Endothelial cell of umbilical vein (primary cell): ENCODE data around the gene CLPX. TPM values are rescaled to one million over a fixed set of nuclear protein-coding genes. Genes with fewer than 3 reads are reported as not detected.

ENCODE experiments used
- BruUV-seq: library from RNA; stranded (reverse); fragments of 400-500 nt; replicated peaks from 2 replicates; lab custom pipeline; 2021; lab: Mats Ljungman, UMichigan
- CTCF ChIA-PET: fragments of 300-600, 350-600 bp; sonication (Branson Sonifier 250); formaldehyde crosslinking; loops from one replicate; lab custom pipeline; 2021; ENCODE audit warnings: antibody characterized with exemption, inconsistent platforms; lab: Charles Lee
- POLR2A ChIA-PET: fragments of 300-600, 350-600 bp; sonication (Branson Sonifier 250); formaldehyde crosslinking; loops from one replicate; lab custom pipeline; 2021; ENCODE audit warnings: antibody characterized with exemption, inconsistent platforms; lab: Charles Lee
- DNase-seq: peaks from one replicate; pipeline ENCODE4 v3.0.0-alpha.2; 2011; ENCODE audit warnings: low read depth, low spot score
- FAIRE-seq: peaks from 2 replicates; lab custom pipeline; 2011; peaks lifted over from hg19 to GRCh38; lab: Jason Lieb, UNC
- H2AFZ ChIP-seq: 2 replicates; pipeline ENCODE4 v1.6.0; 2012; ENCODE audit warnings: low read depth, low read length, control low read depth, inconsistent platforms
- H3K27ac ChIP-seq: 2 replicates; pipeline ENCODE4 v1.5.1; 2011; ENCODE audit warnings: low read depth, mild to moderate bottlenecking, control low read depth, low read length, moderate library complexity; ENCODE audit not compliant: insufficient read depth
- H3K27me3 ChIP-seq, 2 experiments: 2 replicates each; pipeline versions ENCODE4 v1.6.0 to v1.6.1; 2011; ENCODE audit warnings: low read length in 2 of 2, mixed read lengths in 1 of 2; ENCODE audit not compliant: control insufficient read depth in 2 of 2, insufficient read depth in 2 of 2
- H3K36me3 ChIP-seq, 2 experiments: 2 replicates in 1 of 2; 3 replicates in 1 of 2; pipeline ENCODE4 v1.5.1; 2011; ENCODE audit warnings: low read length in 2 of 2, mild to moderate bottlenecking in 1 of 2, moderate library complexity in 1 of 2; ENCODE audit not compliant: control insufficient read depth in 2 of 2, insufficient read depth in 2 of 2; ENCODE audit errors: extremely low read depth in 1 of 2
- H3K4me1 ChIP-seq: 3 replicates; pipeline ENCODE4 v1.5.1; 2011; ENCODE audit warnings: mild to moderate bottlenecking, low read length; ENCODE audit not compliant: control insufficient read depth, insufficient read depth; ENCODE audit errors: extremely low read depth
- H3K4me2 ChIP-seq: 2 replicates; pipeline ENCODE4 v1.6.1; 2011; ENCODE audit warnings: low read length, control low read depth, mixed read lengths; ENCODE audit not compliant: insufficient read depth
- H3K4me3 ChIP-seq, 3 experiments: fragments of 200-600 bp in 1 of 3; sonication (generic), shearing (Covaris generic) in 1 of 3; replicated peaks in 1 of 3; 2 replicates each; pipeline ENCODE4 v1.5.1; 2011 to 2016; ENCODE audit warnings: control low read depth in 3 of 3, low read length in 3 of 3, mild to moderate bottlenecking in 2 of 3, inconsistent platforms in 1 of 3, low read depth in 1 of 3, moderate library complexity in 1 of 3; ENCODE audit not compliant: insufficient read depth in 1 of 3
- H3K79me2 ChIP-seq: 2 replicates; pipeline ENCODE4 v1.6.0; 2012; ENCODE audit warnings: low read length, inconsistent platforms; ENCODE audit not compliant: control insufficient read depth, insufficient read depth
- H3K9ac ChIP-seq: replicated peaks from 2 replicates; pipeline ENCODE3; 2011; ENCODE audit warnings: low read length, control low read depth; ENCODE audit not compliant: insufficient read depth; ENCODE audit errors: extremely low read depth
- H3K9me1 ChIP-seq: replicated peaks from 3 replicates; pipeline ENCODE4 v1.6.0; 2011; ENCODE audit warnings: mild to moderate bottlenecking, low read length; ENCODE audit not compliant: control insufficient read depth, insufficient read depth; ENCODE audit errors: extremely low read depth
- H3K9me3 ChIP-seq: replicated peaks from 2 replicates; pipeline ENCODE4 v1.5.1; 2012; ENCODE audit warnings: low read length, inconsistent platforms; ENCODE audit not compliant: control insufficient read depth, insufficient read depth
- H4K20me1 ChIP-seq: replicated peaks from 2 replicates; pipeline ENCODE3; 2011; ENCODE audit warnings: mild to moderate bottlenecking, low read length; ENCODE audit not compliant: control insufficient read depth, insufficient read depth; ENCODE audit errors: extremely low read depth
- CTCF ChIP-seq, 2 donors: IDR thresholded peaks; 1 replicate in 1 of 2; 2 replicates in 1 of 2; pipeline ENCODE4 v1.5.1; 2011; ENCODE audit warnings: low read length in 2 of 2, mild to moderate bottlenecking in 2 of 2, moderate library complexity in 2 of 2, control low read depth in 1 of 2, inconsistent platforms in 1 of 2, low read depth in 1 of 2; ENCODE audit not compliant: insufficient read depth in 1 of 2; ENCODE audit errors: extremely low read depth in 1 of 2
- EZH2 ChIP-seq: IDR thresholded peaks from 2 replicates; pipeline ENCODE4 v1.6.1; 2012; ENCODE audit warnings: borderline replicate concordance, low read depth, mild to moderate bottlenecking, moderate library complexity, low read length, inconsistent platforms; ENCODE audit not compliant: severe bottlenecking
- FOS ChIP-seq: IDR thresholded peaks from 2 replicates; pipeline ENCODE4 v1.6.1; 2011; ENCODE audit warnings: mild to moderate bottlenecking, low read length, moderate library complexity, borderline replicate concordance; ENCODE audit not compliant: insufficient read depth
- GATA2 ChIP-seq: IDR thresholded peaks from 2 replicates; pipeline ENCODE4 v1.7.0; 2011; ENCODE audit warnings: low read depth, mild to moderate bottlenecking, moderate library complexity, mixed read lengths, low read length; ENCODE audit not compliant: insufficient read length, insufficient read depth
- JUN ChIP-seq: IDR thresholded peaks from 2 replicates; pipeline ENCODE4 v1.6.1; 2011; ENCODE audit warnings: borderline replicate concordance, low read depth; ENCODE audit not compliant: insufficient read length, insufficient read depth
- MAX ChIP-seq: IDR thresholded peaks from 2 replicates; pipeline ENCODE4 v1.6.1; 2011; ENCODE audit not compliant: insufficient read depth, insufficient read length
- MYC ChIP-seq: IDR thresholded peaks from one replicate; pipeline ENCODE4 v1.6.1; 2011; ENCODE audit warnings: mild to moderate bottlenecking, low read depth, low read length
- POLR2A ChIP-seq: IDR thresholded peaks from 2 replicates; pipeline ENCODE4 v1.6.1; 2012; ENCODE audit warnings: low read depth, mild to moderate bottlenecking, control low read depth, low read length
- POLR2AphosphoS5 ChIP-seq: IDR thresholded peaks from 2 replicates; pipeline ENCODE4 v1.6.1; 2012; ENCODE audit warnings: low read depth, mild to moderate bottlenecking, control low read depth, low read length, moderate library complexity; ENCODE audit not compliant: insufficient read depth
- dilution Hi-C: fragments of 300-500 bp; cut with MboI; formaldehyde crosslinking; loops from one replicate; pipeline ENCODE4 v1.15.0; 2019; ENCODE audit warnings: low sequenced_read_pairs; ENCODE audit not compliant: extremely low pct_ligation_motif_present
- intact Hi-C: fragments of 100-400 bp; cut with micrococcal nuclease; formaldehyde crosslinking; loops from one replicate; pipeline ENCODE4 v1.10.0; 2022
- polyA plus RNA-seq, 4 experiments: library from polyadenylated mRNA; depleted of rRNA in 3 of 4; stranded (reverse) in 3 of 4; unstranded in 1 of 4; fragments of >200 nt; gene quantifications; 2 replicates each; pipeline versions ENCODE4 v1.2.1 to v1.2.3, GENCODE V29; 2011 to 2012; ENCODE audit warnings: missing spikeins in 1 of 4
- total RNA-seq: library from RNA; stranded (reverse); gene quantifications from 2 replicates; pipeline ENCODE4 v1.2.3, GENCODE V29; 2021

The CLPX gene
- total and polyA plus RNA-seq, 2 donors (not counting 3 experiments of a cell fraction or from before 2014, with no cell fraction given): 11.1 to 41.4 TPM

GRCh38 chr15:65208647-65209046 lies 23.5 kb upstream of the CLPX start:
- intact Hi-C loops: no loop called here
- Histone ChIP-seq H3K9me3 (no peaks in the 10 kb centered on the region), H3K79me2 (no peaks in the 10 kb centered on the region), H3K27me3 (peaks cover 0 to 5% of the 10 kb centered on the region in 2 experiments), H3K4me2 (no peak overlapping the region), H3K9ac (no peak overlapping the region), H4K20me1 (no peaks in the 10 kb centered on the region), H3K27ac (no peak overlapping the region), H2AFZ (no peak overlapping the region), H3K4me3 (no peak overlapping the region), H3K36me3 (no peaks in the 10 kb centered on the region), H3K9me1 (no peaks in the 10 kb centered on the region), H3K4me1 (no peaks in the 10 kb centered on the region)
- CTCF ChIA-PET: interaction anchor here (1.0 to 2.1 kb wide), 5 partner anchors 10 to 89 kb away, joined by 3 to 6 read pairs (median 4); no protein-coding TSS in a partner anchor
- FAIRE-seq: no peak
- POLR2A ChIA-PET: no interaction called here
- TF ChIP-seq FOS (no peak), EZH2 (no peak), MAX (no peak), JUN (no peak), POLR2AphosphoS5 (no peak), CTCF (IDR thresholded peaks at IDR 0.05; ENCODE audit: extremely low read depth in 1 of 2, insufficient read depth in 1 of 2, low read depth in 1 of 2, low read length in 2 of 2) (no peak), GATA2 (no peak), MYC (no peak), POLR2A (no peak)
- dilution Hi-C loops: no loop called here
- BruUV-seq: no TSS peak
- DNase-seq: no peak
